ENCODE measurements around the gene TSHR.
"Not testable (repeated sequence)": the region's sequence is repeated elsewhere in the genome, so short reads cannot be mapped to it uniquely, and the experiment has no call there.

The TSHR gene

GRCh38 chr14:80955416-80955941, at the start of gene TSHR:
Gene TSHR, plus strand, starts transcription at chr14:80955621. Its CDS starts 60 bp downstream, at chr14:80955681.
- TF ChIP-seq CTCF (IDR thresholded peaks at IDR 0.05) = no peak
- DNase-seq (ENCODE audit: low spot score) = no peak

GRCh38 chr14:80906336-80906735, 49.1 kb upstream of the TSHR start:
- Histone ChIP-seq H3K27ac (no peak overlapping the region), H3K4me3 (no peak overlapping the region)
- DNase-seq (ENCODE audit: low spot score) = no peak
- TF ChIP-seq CTCF (IDR thresholded peaks at IDR 0.05) = no peak

More at GRCh38 chr14:80955416-80955941, at the start of gene TSHR:
- Histone ChIP-seq H3K27ac (no peak within 1 kb of the TSS), H3K4me3 (peak within 1 kb of the TSS; percentile 68)

GRCh38 chr14:80906946-80907345, 48.5 kb upstream of the TSHR start:
- H3K27ac ChIP-seq = no peak overlapping the region
- no peak for DNase-seq (ENCODE audit: low spot score)
- no peak for TF ChIP-seq CTCF (IDR thresholded peaks at IDR 0.05)
- H3K4me3 ChIP-seq = no peak overlapping the region

- H3K4me3 ChIP-seq; H3K27ac ChIP-seq; DNase-seq (ENCODE audit: low spot score): not testable (repeated sequence)
These were observed 43.4 kb upstream of the TSHR start for GRCh38 chr14:80912013-80912412.

- TF ChIP-seq CTCF (IDR thresholded peaks at IDR 0.05) = no peak
- no peak overlapping the region for H3K27ac ChIP-seq
- H3K4me3 ChIP-seq = no peak overlapping the region
- no peak for DNase-seq (ENCODE audit: low spot score)
These were observed 35.8 kb upstream of the TSHR start for GRCh38 chr14:80919622-80920021.

GRCh38 chr14:80923368-80923767, 32.1 kb upstream of the TSHR start:
- H3K4me3 ChIP-seq = no peak overlapping the region
- H3K27ac ChIP-seq = no peak overlapping the region
- no peak for TF ChIP-seq CTCF (IDR thresholded peaks at IDR 0.05)
- DNase-seq (ENCODE audit: low spot score) = no peak

GRCh38 chr14:80924365-80925103, 30.9 kb upstream of the TSHR start:
- no peak overlapping the region for H3K4me3 ChIP-seq
- no peak for DNase-seq (ENCODE audit: low spot score)

More at GRCh38 chr14:80924365-80925103, 30.9 kb upstream of the TSHR start:
- H3K27ac ChIP-seq = no peak overlapping the region
- no peak for TF ChIP-seq CTCF (IDR thresholded peaks at IDR 0.05)

Data from coronary artery (tissue), 2 donors.